A172 (cell line): ENCODE measurements around the gene APCDD1. TPM values are rescaled to one million over a fixed set of nuclear protein-coding genes. Genes with fewer than 3 reads are reported as not detected.

Source experiments
- DNase-seq: peaks from one replicate; pipeline ENCODE4 v3.0.0-alpha.2; 2015; ENCODE audit warnings: low spot score
- total RNA-seq: library from RNA; depleted of rRNA; stranded (reverse); fragments of >200 nt; shearing (Covaris generic); gene quantifications from 2 replicates; pipeline ENCODE4 v1.2.3, GENCODE V29; 2014; rRNA removed

The APCDD1 gene
- not detected in 2 replicates for total RNA-seq

- DNase-seq = no peak
These were observed at the start of gene APCDD1 for GRCh38 chr18:10453806-10454680. TSS of gene APCDD1 (plus strand) at chr18:10454635. CDS start at chr18:10454982, 347 bp downstream.

- no peak for DNase-seq
These were observed 49.4 kb upstream of the APCDD1 start for GRCh38 chr18:10405014-10405493.

GRCh38 chr18:10405816-10406663 lies 48.4 kb upstream of the APCDD1 start:
- DNase-seq = no peak

GRCh38 chr18:10408131-10408530 lies 46.3 kb upstream of the APCDD1 start:
- DNase-seq = no peak

GRCh38 chr18:10409041-10409440 lies 45.4 kb upstream of the APCDD1 start:
- no peak for DNase-seq

- no peak for DNase-seq
These were observed 43.7 kb upstream of the APCDD1 start for GRCh38 chr18:10410472-10411308.

- DNase-seq = no peak
These were observed 41.5 kb upstream of the APCDD1 start for GRCh38 chr18:10412933-10413332.

GRCh38 chr18:10413722-10414121 lies 40.7 kb upstream of the APCDD1 start:
- DNase-seq = no peak

- DNase-seq = no peak
These were observed 40.1 kb upstream of the APCDD1 start for GRCh38 chr18:10414293-10414842.

GRCh38 chr18:10416065-10416464 lies 38.4 kb upstream of the APCDD1 start:
- DNase-seq = no peak

GRCh38 chr18:10417191-10417590 lies 37.2 kb upstream of the APCDD1 start:
- no peak for DNase-seq

- DNase-seq = no peak
These were observed 36.8 kb upstream of the APCDD1 start for GRCh38 chr18:10417664-10418063.

- no peak for DNase-seq
These were observed 35.6 kb upstream of the APCDD1 start for GRCh38 chr18:10418836-10419235.

GRCh38 chr18:10419420-10420103 lies 34.9 kb upstream of the APCDD1 start:
- DNase-seq = peak; percentile 31

- no peak for DNase-seq
These were observed 33.7 kb upstream of the APCDD1 start for GRCh38 chr18:10420561-10421352.

GRCh38 chr18:10421859-10422258 lies 32.6 kb upstream of the APCDD1 start:
- DNase-seq = peak; percentile 9

- DNase-seq = no peak
These were observed 31.7 kb upstream of the APCDD1 start for GRCh38 chr18:10422731-10423130.

- DNase-seq = no peak
These were observed 29.7 kb upstream of the APCDD1 start for GRCh38 chr18:10424585-10425307.

GRCh38 chr18:10430677-10431076 lies 23.8 kb upstream of the APCDD1 start:
- no peak for DNase-seq
